ACHN (cell line): ENCODE data around the gene VSTM2L.

ENCODE experiments used
- DNase-seq: peaks from one replicate; pipeline ENCODE4 v3.0.0-alpha.2; 2015
- in situ Hi-C: cut with HindIII; loops from 2 replicates; pipeline ENCODE4 v1.10.0; 2017; ENCODE audit warnings: low sequenced_read_pairs, low pct_ligation_motif_present, low pct_unique_long_range_greater_than_20kb

VSTM2L gene

DNA sequence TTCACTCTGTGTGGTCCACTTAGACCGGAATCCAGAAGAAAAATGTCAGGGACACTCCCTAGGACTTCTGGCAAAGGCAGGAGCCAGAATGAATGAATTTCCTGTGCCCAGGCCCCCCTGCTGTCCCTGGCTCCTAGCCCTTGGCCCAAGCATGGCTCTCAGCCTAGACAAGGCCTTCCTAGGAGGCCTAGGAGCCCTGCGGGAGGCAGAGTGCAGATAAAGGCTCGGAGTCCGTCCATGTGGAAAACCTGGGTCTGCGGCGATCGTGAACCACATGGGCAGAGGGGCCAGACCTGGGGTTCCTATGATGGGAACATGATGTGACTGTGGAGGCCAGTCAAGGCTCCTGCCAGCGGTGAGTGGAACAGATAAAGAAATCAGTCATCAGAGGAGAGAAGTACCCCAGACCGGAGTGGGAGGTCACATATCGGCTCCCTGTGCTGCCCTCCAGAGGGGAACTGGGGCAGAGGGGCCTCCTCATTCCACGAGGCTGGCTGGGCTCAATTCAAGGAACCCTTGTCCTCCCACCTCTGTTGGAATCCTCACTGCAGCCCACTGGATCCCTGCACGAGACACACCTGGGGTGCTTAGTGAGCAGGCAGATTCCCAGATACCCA lies 5.9 kb upstream of the VSTM2L start:
- in situ Hi-C loops, result no loop called here
- DNase-seq, result no peak

DNA sequence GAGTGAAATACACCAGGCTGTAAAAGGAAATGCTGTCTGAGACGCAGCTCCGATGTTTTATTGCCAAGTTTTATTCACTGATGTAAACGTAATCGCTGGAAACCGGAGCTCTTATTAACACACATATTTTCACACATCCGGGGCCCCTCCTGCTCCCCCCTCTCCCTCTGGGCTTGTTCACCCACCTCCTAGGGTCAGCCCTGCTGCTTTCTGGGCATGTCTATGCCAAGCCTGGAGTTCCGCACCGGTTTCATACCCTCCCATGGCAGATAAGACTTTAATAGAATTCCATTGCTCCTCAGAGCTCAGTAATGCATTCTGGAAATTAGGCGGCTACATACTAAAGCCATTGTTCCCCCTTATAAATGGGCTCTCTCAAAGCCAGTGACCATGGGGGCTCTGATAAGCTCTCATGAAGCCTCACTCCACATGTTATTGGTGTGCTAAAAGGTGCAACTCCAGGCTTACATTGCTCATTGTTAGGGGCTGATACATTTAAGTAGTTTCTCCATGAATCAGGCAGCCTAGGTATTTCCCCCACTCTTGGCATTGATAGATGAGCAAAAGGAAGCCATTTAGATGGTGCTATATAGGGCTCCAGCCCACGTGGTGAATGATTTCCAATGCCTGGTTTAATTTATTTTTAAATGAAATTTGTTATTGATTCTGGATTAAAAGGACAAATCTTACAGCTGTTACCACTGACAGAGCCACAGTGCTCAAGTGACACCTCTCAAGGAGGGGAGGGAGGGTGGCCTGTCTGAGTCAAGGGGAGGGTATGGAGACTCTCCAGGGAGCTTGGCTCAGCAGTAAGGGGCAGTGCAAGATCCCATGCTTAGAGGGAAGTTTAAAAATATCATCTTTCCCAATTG lies 4.5 kb upstream of the VSTM2L start:
- in situ Hi-C loops, result no loop called here
- no peak for DNase-seq

DNA sequence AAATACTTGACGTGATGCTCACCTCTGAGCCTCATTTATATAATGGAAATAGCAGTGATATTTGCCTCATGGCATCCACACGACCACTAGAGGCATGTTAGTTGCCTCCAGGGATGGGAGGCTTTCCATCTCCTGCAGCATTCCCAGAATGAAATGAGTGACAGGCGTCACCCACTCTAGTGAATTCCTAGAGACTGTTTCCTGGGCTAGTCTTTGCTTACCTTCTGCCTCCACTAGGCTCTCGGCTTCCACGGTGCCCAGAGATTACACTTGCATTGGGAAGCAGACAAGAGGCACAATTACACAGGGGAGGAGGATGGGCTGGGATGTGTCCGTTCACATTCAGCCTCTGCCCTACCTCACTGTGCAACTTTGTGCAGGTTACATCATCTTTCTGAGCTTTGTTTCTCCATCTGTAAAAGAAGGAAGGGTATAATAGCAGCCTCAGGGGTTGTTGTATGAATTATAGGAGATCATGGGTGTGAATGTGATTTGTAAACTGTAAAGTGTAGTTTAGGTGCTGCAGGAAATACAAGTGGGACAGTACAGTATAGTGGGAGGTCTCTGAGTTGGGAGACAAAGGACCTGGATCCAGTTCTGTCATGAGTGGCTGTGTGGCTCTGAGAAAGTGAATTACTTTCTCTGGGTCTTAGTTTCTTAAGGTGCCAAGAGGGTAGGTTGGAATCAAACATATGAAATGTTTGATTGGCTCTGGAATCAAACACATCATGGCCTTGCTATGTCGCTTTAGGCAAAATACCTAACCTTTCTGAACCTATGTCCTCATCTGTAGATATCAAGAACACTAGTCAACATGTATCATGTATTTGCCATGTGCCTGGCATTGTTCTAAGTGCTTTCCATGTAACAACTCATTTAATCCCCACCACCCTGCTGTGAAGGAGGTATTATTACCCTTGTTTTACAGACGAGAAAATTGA lies 3.6 kb upstream of the VSTM2L start:
- in situ Hi-C loops, result no loop called here
- DNase-seq, result no peak

DNA sequence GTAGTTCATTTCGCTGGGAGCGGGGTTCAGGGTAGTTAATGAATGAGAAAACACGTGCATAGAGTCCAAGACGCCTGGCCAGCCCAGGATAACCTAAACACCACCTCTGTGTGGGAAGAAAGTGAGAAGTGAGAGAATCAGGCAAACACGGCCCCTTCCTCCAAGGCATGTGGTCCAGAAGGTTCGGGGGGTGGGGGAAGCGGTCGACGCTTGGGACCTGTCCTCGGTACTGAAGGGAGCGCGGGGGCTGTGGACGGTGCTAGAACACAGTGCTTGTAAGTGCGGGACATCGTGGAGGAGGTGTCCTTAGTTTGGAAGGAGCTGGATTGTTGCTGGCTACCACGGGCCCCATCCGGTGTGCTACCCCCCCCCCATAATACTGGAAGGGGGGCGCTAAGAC lies 1.7 kb upstream of the VSTM2L start:
- peak; percentile 16 for DNase-seq
- in situ Hi-C loops, result no loop called here

DNA sequence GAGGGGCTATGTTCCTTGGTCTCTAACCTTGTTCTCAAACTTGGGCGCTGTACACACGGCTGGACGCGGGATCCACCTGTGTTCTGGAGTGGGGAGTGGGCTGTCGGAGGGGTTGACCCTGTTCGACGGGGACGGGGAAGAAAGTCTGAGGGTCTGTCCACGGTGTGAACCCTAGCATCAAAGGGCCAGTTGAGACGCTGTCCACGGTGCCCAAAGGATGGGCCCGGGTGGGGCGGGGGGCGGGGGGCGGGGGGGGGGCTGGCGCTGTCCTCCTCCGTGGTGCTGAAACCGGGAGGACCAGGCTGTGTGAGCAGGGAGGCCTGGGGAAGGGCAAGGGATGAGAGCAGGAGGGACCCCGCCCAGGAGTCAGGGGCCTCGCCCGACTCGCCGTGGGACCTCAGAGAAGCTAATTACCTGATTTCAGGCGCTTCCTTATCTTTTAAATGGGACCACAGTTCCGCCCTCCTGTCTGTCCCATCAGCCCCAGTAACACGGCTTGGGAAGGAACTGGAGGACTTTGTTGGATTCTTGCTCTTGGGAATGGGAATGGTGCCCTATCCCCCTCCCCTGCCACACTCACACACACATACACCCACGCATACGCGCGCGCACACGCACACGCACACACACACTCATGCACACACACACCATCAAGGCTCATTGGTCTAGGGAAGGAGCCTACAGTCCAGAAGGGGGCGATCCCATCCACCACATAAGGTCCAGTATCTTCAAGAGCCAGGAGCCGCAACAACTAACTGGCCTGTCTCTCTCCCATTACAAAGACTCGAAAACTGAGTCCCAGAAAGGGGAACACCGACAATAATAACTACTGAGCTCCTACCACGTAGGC lies 1.0 kb upstream of the VSTM2L start:
- in situ Hi-C loops, result no loop called here
- peak; percentile 69 for DNase-seq

DNA sequence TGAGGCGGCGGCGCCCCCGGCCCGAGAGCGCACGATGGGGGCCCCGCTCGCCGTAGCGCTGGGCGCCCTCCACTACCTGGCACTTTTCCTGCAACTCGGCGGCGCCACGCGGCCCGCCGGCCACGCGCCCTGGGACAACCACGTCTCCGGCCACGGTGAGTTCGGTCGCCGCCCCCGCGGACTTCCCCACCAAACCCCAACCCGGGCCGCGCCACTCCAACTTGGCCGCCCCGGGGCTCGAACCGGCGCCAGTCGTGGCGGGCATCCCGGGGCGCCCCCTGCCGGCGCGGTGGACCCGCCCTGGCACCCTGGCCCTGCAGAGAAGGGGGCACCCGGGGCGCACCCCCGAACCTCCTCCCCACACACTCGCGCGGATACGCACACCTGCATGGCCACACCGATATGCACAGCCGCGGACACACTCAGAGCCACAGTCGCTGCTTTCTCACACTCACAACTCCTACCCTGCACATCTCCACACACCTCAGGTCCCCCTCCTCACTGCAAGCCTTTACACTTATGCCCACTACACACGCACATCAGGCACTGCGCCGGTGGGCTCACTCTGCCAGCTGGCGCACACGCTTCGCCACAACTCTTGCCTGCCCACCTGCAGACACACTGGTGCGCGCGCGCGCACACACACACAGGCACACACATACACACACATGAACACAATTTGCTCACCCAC lies 535 bp downstream of the VSTM2L start:
- in situ Hi-C loops, result no loop called here
- DNase-seq, result no peak

DNA sequence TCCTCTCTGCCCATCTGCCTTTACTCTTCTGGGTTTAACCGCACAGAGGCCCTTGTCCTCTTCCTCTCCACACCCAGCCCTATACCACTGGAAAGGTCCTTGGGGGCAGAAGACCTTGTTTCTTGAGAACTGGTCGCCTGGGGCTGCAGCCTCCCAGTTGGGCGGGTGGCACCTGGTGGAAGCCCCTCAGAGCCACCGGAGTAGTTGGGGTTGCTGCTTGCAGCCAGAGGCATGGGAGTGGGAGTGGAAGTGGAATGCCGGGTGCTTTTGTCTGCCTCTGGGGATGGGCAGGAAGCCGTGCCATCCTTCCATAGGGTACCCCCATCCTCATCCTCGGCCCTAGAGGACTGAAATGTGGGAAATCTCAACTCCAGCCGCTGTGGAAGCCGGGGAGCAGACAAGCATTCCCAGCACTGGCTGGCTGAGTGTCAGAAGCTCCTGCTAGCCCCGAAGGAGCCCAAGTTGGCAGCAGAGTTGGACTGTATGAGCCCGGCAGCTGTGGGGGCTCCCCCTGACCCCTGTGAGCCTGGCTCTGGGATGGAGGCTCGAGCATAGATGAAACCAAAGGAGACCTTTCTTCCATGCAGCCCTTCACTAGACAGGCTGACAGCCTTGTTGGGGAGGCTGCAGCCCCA lies 1.2 kb downstream of the VSTM2L start:
- in situ Hi-C loops, result no loop called here
- no peak for DNase-seq

DNA sequence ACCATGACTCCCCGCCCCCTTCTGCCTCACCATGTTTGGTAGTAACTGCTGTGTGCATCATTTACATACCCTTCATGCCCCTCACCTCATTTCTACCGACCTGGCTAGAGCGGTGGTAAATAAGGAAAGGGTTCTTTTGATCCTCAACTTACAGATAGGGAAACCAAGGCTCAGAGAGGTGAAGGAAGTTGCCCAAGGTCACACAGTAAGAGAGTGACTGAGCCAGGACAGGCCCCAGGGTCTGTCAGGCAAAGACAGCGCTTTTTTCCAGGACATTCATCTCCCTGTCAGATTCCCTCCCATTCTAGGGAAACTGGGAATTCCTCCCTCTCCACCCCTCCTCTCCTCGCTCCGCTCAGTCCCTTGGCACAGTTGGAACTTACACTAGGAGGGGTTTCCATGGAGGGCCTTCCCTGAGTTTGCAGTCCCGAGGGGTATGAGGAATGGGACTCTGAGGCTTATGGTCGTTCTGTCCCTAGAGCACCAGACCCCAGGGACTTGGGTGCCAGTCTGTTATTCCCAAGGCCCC lies 2.0 kb downstream of the VSTM2L start:
- DNase-seq, result no peak
- in situ Hi-C loops, result no loop called here

DNA sequence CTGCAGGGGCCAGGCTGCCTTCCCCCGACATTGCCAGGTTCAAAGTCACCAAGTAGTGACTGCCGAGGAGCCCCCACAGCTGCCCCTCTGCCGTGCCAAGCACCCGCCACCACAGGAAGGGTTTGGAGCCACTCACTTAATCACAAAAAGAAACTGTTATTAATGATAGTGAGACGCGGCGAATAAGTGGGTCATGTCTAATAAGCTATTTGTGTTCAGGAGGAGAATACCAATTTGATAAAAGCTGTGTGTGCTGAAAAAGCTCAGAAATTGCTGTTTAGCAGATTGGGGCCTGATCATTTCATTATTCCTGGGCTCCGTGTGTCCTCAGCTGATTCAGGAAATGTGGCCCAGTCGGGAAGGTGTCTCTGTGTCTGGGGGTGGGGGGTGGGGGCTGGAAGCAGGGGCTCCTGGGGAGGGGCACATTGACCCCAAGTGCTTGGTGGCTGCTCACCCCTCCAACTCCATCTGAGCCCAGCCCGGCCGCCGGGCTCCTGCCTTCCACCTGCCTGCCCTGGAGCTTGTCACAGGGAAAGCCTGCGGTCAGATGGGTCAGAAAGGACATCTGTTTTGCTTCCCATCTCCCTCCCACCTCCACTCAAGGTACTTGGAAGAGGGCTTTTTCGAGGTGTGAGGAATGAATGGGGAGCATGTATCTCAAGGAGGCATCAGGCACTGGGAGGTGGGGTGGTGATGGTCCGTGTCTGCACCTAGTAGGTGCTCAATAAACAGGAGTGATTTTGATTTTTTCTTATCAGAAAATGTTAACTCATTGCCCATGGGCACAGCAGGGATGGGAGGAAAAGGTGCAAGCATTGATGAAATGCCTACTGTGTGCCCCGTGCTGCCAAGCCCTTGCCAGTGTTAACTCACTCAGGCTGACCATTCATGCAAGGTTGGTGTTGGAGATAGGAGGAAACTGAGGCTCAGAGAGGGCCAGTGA lies 3.0 kb downstream of the VSTM2L start:
- no peak for DNase-seq
- in situ Hi-C loops, result no loop called here

DNA sequence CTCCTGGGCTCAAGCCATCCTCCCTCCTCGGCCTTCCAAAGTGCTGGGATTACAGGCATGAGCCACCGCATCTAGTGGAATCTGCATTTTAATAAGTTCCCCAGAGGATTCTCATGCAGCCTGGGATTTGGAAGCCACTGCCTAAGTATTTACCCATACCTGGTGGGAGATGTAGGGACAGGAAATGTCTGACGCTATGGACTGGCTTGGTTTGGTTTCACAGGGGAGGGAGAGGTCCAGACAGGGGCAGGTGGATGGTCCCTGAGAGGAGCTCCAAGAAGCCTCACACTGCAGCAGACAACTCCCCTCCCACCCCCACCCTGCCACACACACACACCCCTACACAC lies 4.4 kb downstream of the VSTM2L start:
- DNase-seq, result no peak
- in situ Hi-C loops, result no loop called here

DNA sequence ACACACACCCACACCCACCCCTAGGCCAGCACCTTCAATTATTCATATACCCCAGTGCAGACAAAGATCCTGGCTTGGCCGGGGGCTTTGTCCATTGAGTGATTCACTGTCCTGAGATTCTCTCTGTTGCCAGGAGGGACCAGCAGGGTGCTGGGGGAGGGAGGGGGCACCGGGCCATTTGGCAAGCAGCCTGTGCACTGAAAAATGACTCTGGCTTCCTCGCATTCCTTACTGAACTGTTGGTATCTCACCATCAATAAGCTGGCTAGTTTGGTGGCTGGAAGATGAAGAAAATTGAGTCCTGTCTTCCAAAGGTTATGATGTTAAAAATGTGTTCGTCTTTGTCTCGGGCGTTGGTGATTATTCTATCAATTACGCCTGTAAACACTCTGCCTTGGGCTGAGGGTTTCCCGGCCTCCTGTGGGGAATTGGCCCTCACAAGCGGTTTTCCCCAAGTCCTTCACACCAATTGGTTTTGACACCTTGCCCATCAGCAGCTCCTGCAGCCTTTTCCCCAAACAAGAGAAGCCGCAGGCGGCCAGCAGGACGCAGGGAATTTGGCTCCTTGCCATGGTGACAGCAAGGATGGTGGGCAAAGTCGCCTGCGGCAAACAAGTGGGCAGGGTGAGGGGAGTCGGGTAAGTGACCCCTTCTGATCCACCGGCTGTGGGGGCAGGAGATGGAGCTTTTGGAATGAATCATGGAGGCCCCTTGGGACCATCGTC lies 4.9 kb downstream of the VSTM2L start:
- in situ Hi-C loops, result no loop called here
- DNase-seq, result peak; percentile 85

DNA sequence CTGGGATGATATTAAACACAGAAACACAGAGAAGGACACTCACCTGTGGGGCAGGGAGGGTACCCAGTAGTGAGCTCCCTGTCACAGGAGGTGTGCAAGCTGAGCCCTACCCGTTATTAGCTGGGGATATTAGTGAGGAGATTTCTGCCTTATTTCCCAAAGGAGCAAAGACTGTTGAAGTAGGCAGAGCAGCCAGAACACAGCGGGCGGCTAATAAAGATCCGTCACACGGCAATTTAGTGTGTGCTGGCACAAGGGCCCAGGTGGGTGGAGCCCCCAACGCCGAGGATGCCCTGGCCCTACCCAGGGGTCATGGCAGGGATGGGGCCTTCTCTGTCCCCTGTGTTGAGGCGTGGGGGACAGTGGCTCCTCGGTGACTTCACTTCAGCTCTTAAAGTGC lies 8.3 kb downstream of the VSTM2L start:
- in situ Hi-C loops, result no loop called here
- no peak for DNase-seq

DNA sequence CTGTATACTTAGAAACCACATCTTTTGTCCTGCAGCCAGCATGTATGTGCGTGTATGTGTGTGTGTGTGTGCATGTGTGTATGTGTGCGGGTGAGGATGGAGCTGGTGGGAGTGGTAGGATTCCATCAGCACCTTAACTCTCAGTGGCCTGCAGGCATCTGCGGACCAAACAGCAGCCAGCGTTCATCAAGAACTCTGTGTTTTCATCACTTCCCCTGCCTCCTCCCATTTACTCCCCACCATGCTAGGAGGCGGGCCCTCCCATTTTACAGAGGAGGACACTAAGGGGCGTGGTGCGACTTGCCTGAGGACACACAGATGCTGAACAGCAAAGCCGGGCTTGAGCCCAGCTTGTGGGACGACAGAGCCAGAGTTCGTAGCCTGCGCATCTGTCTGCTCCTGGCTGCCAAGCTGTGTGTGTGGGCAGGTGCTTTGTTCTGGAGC lies 8.9 kb downstream of the VSTM2L start:
- in situ Hi-C loops, result no loop called here
- no peak for DNase-seq

DNA sequence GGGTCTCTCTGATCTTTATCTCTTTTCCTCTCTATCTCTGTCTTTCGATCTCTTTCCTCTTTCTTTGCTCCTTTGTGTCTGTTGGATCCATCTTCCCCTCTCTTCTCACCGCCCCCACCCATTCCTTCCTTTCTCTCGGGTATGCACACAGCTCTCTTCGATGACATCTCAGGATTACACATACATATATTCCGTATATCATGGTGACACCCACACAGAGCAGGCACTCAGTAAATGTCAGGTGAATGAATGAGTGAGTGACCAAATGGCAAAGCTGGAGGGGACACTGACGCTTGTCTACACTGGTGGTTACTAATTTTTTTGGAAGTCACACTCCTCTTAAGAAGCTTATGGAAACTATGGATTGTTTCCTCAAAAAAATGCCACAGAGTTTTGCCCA lies 9.9 kb downstream of the VSTM2L start:
- no peak for DNase-seq
- in situ Hi-C loops, result no loop called here

DNA sequence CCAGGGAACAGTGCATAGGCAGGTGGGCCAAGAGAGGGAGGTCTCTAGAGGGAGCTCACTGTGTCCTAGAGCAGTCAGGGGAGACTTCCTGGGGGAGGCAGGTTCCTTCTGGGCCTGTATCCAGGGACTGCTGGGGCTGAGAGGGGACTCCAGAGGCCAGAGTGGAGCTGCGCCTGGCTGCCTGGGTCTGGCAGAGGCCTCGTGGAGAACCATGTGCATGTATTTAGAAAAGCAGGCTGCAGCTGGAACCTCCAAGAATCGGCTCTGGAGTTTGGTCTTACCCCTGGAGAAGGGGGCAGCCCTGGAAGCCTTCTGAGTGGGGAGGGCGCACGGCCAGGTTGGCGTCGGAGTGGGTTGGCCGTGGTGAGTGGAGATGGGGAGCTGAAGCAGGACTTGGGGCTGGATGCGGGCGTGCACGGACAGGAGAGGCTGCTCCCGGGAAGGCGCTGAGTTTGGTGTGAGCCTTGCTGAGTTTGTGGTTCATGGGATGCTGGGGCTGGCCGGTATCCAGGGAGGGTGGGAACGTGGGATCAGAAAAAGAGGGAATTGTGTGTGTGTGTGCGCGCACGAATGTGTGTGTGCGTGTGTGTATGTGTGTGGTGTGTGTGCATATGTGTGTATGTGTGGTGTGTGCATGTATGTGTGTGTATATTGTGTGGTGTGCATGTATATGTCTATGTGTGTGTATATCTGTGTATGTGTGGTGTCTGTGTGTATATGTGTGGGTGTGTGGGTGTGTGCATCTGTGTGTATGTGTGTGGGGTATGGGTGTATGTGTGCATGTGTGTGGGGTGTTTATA lies 10.8 kb downstream of the VSTM2L start:
- in situ Hi-C loops, result no loop called here
- DNase-seq, result no peak
